Uterus (tissue), 4 donors: Measurements from ENCODE around the gene PTPRD. TPM values are rescaled to one million over a fixed set of nuclear protein-coding genes. Genes with fewer than 3 reads are reported as not detected.
"Not testable (repeated sequence)": the region's sequence is repeated elsewhere in the genome, so short reads cannot be mapped to it uniquely, and the experiment has no call there.

ENCODE experiments used
- DNase-seq, 2 donors: peaks; one replicate each; pipeline ENCODE4 v3.0.0-alpha.2; 2019 to 2020
- H3K27ac ChIP-seq, 2 donors: fragments of 200-600 bp; sonication (generic); 1 replicate in 1 of 2; 2 replicates in 1 of 2; pipeline ENCODE4 v1.5.1; 2016 to 2018
- H3K27me3 ChIP-seq, 2 donors: fragments of 200-600 bp; sonication (generic); one replicate each; pipeline ENCODE4 v1.5.1; 2018 to 2019; ENCODE audit warnings: control low read depth in 1 of 2
- H3K36me3 ChIP-seq, 2 donors: fragments of 200-600 bp; sonication (generic); one replicate each; pipeline ENCODE4 v1.5.1; 2019; ENCODE audit warnings: control low read depth in 1 of 2
- H3K4me1 ChIP-seq, 2 donors: fragments of 200-600 bp; sonication (generic); one replicate each; pipeline ENCODE4 v1.5.1; 2018 to 2019; ENCODE audit warnings: control low read depth in 1 of 2
- H3K4me3 ChIP-seq, 2 donors: fragments of 200-600 bp; sonication (generic); 1 replicate in 1 of 2; 2 replicates in 1 of 2; pipeline ENCODE4 v1.5.1; 2018 to 2019; ENCODE audit warnings: mild to moderate bottlenecking in 1 of 2
- H3K9me3 ChIP-seq, 2 donors: fragments of 200-600 bp; sonication (generic); one replicate each; pipeline ENCODE4 v1.5.1; 2019; ENCODE audit warnings: control low read depth in 1 of 2
- CTCF ChIP-seq, 4 experiments: fragments of 200-600 bp in 2 of 4; fragments of 450-650 bp in 2 of 4; sonication (generic) in 2 of 4; IDR thresholded peaks; one replicate each; pipeline ENCODE4 v1.5.1; 2016 to 2019; ENCODE audit warnings: antibody characterized with exemption in 4 of 4, mild to moderate bottlenecking in 2 of 4, moderate library complexity in 1 of 4
- POLR2A ChIP-seq, 2 donors: fragments of 450-650 bp; IDR thresholded peaks; one replicate each; pipeline ENCODE4 v1.6.1; 2016; ENCODE audit warnings: antibody characterized with exemption in 2 of 2, mild to moderate bottlenecking in 1 of 2, moderate library complexity in 1 of 2
- intact Hi-C: fragments of 100-400 bp; cut with DNase I; formaldehyde crosslinking; loops from one replicate; pipeline ENCODE4 v1.15.1; 2023; ENCODE audit warnings: low total_unique reads
- total RNA-seq, 4 donors: library from RNA; depleted of rRNA in 3 of 4; stranded (reverse); fragments of >200 nt in 3 of 4; gene quantifications; one replicate each; pipeline versions ENCODE4 v1.1.0 to v1.2.4, GENCODE V29; 2014 to 2023
- donor health status: DM: yes; HTN: yes; CAD: no.

Gene PTPRD
- total RNA-seq, 4 donors from 2014 or later = 1.2 to 136 (median 26.4) TPM

- no peak for DNase-seq
- intact Hi-C loops = no loop called here
- H3K9me3 ChIP-seq = no peaks in the 10 kb centered on the region
- no peaks in the 10 kb centered on the region for H3K36me3 ChIP-seq
- TF ChIP-seq POLR2A (IDR thresholded peaks at IDR 0.05) (no peak), CTCF (IDR thresholded peaks at IDR 0.05) (no peak)
- H3K4me1 ChIP-seq = no peaks in the 10 kb centered on the region
- no peak overlapping the region for H3K4me3 ChIP-seq
- no peak overlapping the region for H3K27ac ChIP-seq
- no peaks in the 10 kb centered on the region for H3K27me3 ChIP-seq
These were observed 1512.7 kb downstream of the PTPRD start for GRCh38 chr9:9100070-9100469.

- no peak for TF ChIP-seq CTCF (IDR thresholded peaks at IDR 0.05)
- no peak for TF ChIP-seq POLR2A (IDR thresholded peaks at IDR 0.05)
- H3K9me3 ChIP-seq = no peaks in the 10 kb centered on the region
- no peak overlapping the region for H3K4me3 ChIP-seq
- no peak for DNase-seq
- intact Hi-C loops = no loop called here
- no peak overlapping the region for H3K27ac ChIP-seq
- H3K4me1 ChIP-seq = no peaks in the 10 kb centered on the region
- no peaks in the 10 kb centered on the region for H3K27me3 ChIP-seq
- no peaks in the 10 kb centered on the region for H3K36me3 ChIP-seq
These were observed 1513.2 kb downstream of the PTPRD start for GRCh38 chr9:9099646-9100045.

- H3K9me3 ChIP-seq, H3K36me3 ChIP-seq, H3K4me3 ChIP-seq, DNase-seq, intact Hi-C loops, H3K27me3 ChIP-seq, H3K4me1 ChIP-seq, H3K27ac ChIP-seq: not testable (repeated sequence)
These were observed 1515.5 kb downstream of the PTPRD start for GRCh38 chr9:9097254-9097653.

- TF ChIP-seq CTCF (IDR thresholded peaks at IDR 0.05) (no peak), POLR2A (IDR thresholded peaks at IDR 0.05) (no peak)
- no peak overlapping the region for H3K27ac ChIP-seq
- no peaks in the 10 kb centered on the region for H3K36me3 ChIP-seq
- H3K9me3 ChIP-seq = peaks cover 0 to 4% of the 10 kb centered on the region in 2 donors
- H3K4me3 ChIP-seq = no peak overlapping the region
- no peaks in the 10 kb centered on the region for H3K4me1 ChIP-seq
- intact Hi-C loops = no loop called here
- no peak for DNase-seq
- H3K27me3 ChIP-seq = no peaks in the 10 kb centered on the region
These were observed 1521.4 kb downstream of the PTPRD start for GRCh38 chr9:9091387-9091786.

GRCh38 chr9:9079473-9079872 lies 1533.3 kb downstream of the PTPRD start:
- Histone ChIP-seq H3K36me3 (no peaks in the 10 kb centered on the region), H3K9me3 (no peaks in the 10 kb centered on the region), H3K4me1 (no peaks in the 10 kb centered on the region), H3K27me3 (no peaks in the 10 kb centered on the region), H3K4me3 (no peak overlapping the region), H3K27ac (no peak overlapping the region)
- intact Hi-C loops = no loop called here
- TF ChIP-seq POLR2A (IDR thresholded peaks at IDR 0.05) (no peak), CTCF (IDR thresholded peaks at IDR 0.05) (no peak)
- DNase-seq = no peak

- no peaks in the 10 kb centered on the region for H3K36me3 ChIP-seq
- no peak overlapping the region for H3K27ac ChIP-seq
- intact Hi-C loops = no loop called here
These were observed 1534.5 kb downstream of the PTPRD start for GRCh38 chr9:9078301-9078700.

More at GRCh38 chr9:9078301-9078700, 1534.5 kb downstream of the PTPRD start:
- Histone ChIP-seq H3K27me3 (no peaks in the 10 kb centered on the region), H3K4me1 (no peaks in the 10 kb centered on the region), H3K4me3 (no peak overlapping the region), H3K9me3 (no peaks in the 10 kb centered on the region)
- TF ChIP-seq CTCF (IDR thresholded peaks at IDR 0.05) (no peak), POLR2A (IDR thresholded peaks at IDR 0.05) (no peak)
- DNase-seq = no peak
